Mesothelial cell of epicardium (in vitro differentiated cells): Measurements from ENCODE around the gene GPC3. TPM values are rescaled to one million over a fixed set of nuclear protein-coding genes. Genes with fewer than 3 reads are reported as not detected.
A peak's percentile ranks its signal among the peaks of the same experiment; 100 is the strongest.

ENCODE experiments used
- DNase-seq, 2 experiments: peaks; one replicate each; pipeline ENCODE4 v3.0.0; 2021; ENCODE audit warnings: low spot score in 2 of 2; ENCODE audit not compliant: unreplicated experiment in 2 of 2
- H3K27ac Mint-ChIP-seq: 2 replicates; pipeline ENCODE4 v1.8.0; 2021; ENCODE audit warnings: mixed read lengths
- H3K27me3 Mint-ChIP-seq: 2 replicates; pipeline ENCODE4 v1.8.0; 2021; ENCODE audit warnings: low read depth, mixed read lengths
- H3K36me3 Mint-ChIP-seq: 2 replicates; pipeline ENCODE4 v1.8.0; 2021; ENCODE audit warnings: mixed read lengths
- H3K4me1 Mint-ChIP-seq: 2 replicates; pipeline ENCODE4 v1.8.0; 2021; ENCODE audit warnings: mixed read lengths
- H3K4me3 Mint-ChIP-seq: 2 replicates; pipeline ENCODE4 v1.8.0; 2021; ENCODE audit warnings: mild to moderate bottlenecking, moderate library complexity, mixed read lengths
- H3K9me3 Mint-ChIP-seq: 2 replicates; pipeline ENCODE4 v1.8.0; 2021; ENCODE audit warnings: mixed read lengths
- total RNA-seq: library from RNA; stranded (reverse); gene quantifications from 3 replicates; pipeline ENCODE4 v1.2.1, GENCODE V29; 2021
- TF ChIP-seq, protein P1 (sequence below): fragments of 200-600 bp; sonication (generic); IDR thresholded peaks from one replicate; pipeline ENCODE4 v1.5.0; 2021; ENCODE audit warnings: antibody characterized with exemption; ENCODE audit not compliant: unreplicated experiment

The GPC3 gene
- total RNA-seq, 1 donor from 2014 or later: 864 TPM

DNA sequence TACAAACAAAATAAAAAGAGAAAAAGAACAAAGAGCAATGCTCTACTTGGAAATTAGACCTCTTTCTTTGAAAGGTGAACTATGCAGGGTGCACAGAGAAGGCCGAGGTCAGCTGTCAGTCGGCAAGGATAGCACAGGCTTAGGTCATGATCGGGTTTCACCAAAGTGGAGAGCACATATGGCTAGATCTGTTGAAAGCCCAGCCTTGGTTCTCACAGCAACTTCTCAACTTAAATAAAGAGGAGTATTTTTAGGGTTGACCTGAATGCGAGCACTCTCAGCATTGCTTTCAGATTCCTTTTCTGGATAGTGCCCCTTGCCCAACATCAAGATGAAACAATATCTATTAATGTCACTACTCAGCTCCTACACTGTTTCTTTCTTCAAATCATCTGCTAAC, 447.2 kb downstream of the GPC3 start:
- TF ChIP-seq, protein P1, sequence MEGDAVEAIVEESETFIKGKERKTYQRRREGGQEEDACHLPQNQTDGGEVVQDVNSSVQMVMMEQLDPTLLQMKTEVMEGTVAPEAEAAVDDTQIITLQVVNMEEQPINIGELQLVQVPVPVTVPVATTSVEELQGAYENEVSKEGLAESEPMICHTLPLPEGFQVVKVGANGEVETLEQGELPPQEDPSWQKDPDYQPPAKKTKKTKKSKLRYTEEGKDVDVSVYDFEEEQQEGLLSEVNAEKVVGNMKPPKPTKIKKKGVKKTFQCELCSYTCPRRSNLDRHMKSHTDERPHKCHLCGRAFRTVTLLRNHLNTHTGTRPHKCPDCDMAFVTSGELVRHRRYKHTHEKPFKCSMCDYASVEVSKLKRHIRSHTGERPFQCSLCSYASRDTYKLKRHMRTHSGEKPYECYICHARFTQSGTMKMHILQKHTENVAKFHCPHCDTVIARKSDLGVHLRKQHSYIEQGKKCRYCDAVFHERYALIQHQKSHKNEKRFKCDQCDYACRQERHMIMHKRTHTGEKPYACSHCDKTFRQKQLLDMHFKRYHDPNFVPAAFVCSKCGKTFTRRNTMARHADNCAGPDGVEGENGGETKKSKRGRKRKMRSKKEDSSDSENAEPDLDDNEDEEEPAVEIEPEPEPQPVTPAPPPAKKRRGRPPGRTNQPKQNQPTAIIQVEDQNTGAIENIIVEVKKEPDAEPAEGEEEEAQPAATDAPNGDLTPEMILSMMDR: no peak
- DNase-seq: no peak
- Mint-ChIP-seq H3K27ac (peak overlapping the region; percentile 51), H3K4me3 (no peak overlapping the region), H3K4me1 (peaks cover 8% of the 10 kb centered on the region), H3K27me3 (no peaks in the 10 kb centered on the region), H3K9me3 (no peaks in the 10 kb centered on the region), H3K36me3 (peaks cover 25% of the 10 kb centered on the region)

DNA sequence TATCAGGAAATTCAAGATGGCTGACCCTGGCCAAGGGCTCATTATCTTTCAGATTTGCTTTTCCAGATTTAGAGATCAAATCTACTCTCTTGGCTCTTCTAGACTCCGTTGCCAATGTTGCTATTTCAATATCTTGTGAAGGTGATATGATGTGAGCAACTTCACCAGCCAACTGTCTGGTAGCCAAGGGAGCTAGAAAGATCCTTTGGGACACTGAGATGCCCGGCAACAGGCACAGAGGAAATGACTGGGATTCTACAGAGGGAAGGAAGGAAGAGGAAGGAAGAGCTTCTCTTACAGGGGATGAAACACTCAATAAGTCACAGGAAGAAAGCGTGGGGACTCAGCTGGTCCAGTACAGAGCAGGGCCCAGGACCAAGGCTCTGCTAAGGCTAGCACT, 448.3 kb downstream of the GPC3 start:
- DNase-seq: no peak
- peaks cover 2% of the 10 kb centered on the region for H3K4me1 Mint-ChIP-seq
- no peaks in the 10 kb centered on the region for H3K9me3 Mint-ChIP-seq
- peaks cover 30% of the 10 kb centered on the region for H3K36me3 Mint-ChIP-seq
- H3K27ac Mint-ChIP-seq: no peak overlapping the region
- no peaks in the 10 kb centered on the region for H3K27me3 Mint-ChIP-seq
- TF ChIP-seq, protein P1: no peak
- H3K4me3 Mint-ChIP-seq: no peak overlapping the region

DNA sequence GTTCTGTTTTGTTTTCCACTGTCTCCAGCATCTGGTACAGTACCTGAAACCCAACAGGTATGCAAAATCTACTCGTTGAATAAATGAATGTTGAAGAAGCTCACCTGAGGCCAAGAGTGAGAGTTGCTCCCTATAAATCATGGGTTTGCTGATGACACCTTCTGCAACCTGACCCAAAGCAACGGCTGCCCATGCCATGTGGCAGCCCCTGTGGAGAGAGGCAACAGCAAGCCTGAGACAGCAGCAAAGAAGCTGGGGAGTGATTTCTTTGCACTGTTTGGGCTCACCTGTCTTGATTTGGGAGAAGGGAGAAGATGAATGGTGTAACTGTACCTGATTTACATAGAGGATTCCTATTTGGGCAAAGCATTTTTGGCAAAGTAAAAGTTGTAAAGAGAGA, 450.3 kb downstream of the GPC3 start:
- no peaks in the 10 kb centered on the region for H3K4me1 Mint-ChIP-seq
- TF ChIP-seq, protein P1: no peak
- DNase-seq: no peak

DNA sequence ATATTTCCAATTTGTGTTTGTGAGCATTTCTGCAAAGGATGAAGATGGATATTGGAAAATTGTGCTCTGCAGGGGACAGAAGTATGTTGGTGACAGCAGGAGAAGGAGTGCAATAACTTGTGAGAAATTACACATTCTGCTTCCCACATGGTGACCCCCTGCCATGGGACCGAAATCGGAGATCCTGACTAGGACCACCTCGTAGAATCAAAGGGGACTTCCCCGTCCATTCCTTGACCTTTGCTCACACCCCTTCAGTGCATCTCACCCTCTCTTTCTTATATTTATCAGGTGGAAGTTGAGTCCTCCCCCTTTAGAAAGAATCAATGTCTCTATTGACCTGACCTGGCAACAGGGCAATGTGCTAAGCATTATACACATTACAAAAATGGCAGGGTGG, 451.2 kb downstream of the GPC3 start:
- Mint-ChIP-seq H3K4me1 (no peaks in the 10 kb centered on the region), H3K9me3 (no peaks in the 10 kb centered on the region)
- TF ChIP-seq, protein P1: no peak

More for the DNA sequence above, 450.3 kb downstream of the GPC3 start:
- H3K27ac Mint-ChIP-seq: no peak overlapping the region
- H3K27me3 Mint-ChIP-seq: no peaks in the 10 kb centered on the region
- peaks cover 28% of the 10 kb centered on the region for H3K36me3 Mint-ChIP-seq
- H3K4me3 Mint-ChIP-seq: no peak overlapping the region
- H3K9me3 Mint-ChIP-seq: no peaks in the 10 kb centered on the region

DNA sequence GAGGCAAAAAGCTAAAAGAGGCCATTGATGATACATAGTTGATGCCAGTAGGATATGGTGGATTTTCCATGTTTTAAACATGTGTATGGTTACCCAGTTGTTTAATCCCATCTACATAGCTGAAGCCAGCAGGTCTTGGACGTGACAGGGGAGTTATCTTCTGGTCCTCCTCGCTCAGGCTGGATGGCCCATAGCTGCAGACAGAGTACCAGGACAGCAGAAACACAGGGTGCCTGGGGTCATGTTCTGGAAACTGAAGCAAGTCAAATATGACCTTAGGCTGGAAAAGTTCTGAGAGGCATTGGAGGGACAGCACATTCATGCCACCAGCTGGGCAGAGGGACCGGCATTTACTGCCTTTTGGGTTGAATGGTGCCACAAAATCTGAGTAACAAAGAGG, 452.1 kb downstream of the GPC3 start:
- no peaks in the 10 kb centered on the region for H3K9me3 Mint-ChIP-seq
- no peak for DNase-seq
- H3K36me3 Mint-ChIP-seq: peaks cover 28% of the 10 kb centered on the region
- no peaks in the 10 kb centered on the region for H3K27me3 Mint-ChIP-seq
- TF ChIP-seq, protein P1: no peak
- H3K4me1 Mint-ChIP-seq: peaks cover 2% of the 10 kb centered on the region
- no peak overlapping the region for H3K4me3 Mint-ChIP-seq
- no peak overlapping the region for H3K27ac Mint-ChIP-seq

More for the DNA sequence above, 451.2 kb downstream of the GPC3 start:
- Mint-ChIP-seq H3K36me3 (peaks cover 28% of the 10 kb centered on the region), H3K27ac (no peak overlapping the region), H3K27me3 (no peaks in the 10 kb centered on the region), H3K4me3 (no peak overlapping the region)
- DNase-seq: no peak

DNA sequence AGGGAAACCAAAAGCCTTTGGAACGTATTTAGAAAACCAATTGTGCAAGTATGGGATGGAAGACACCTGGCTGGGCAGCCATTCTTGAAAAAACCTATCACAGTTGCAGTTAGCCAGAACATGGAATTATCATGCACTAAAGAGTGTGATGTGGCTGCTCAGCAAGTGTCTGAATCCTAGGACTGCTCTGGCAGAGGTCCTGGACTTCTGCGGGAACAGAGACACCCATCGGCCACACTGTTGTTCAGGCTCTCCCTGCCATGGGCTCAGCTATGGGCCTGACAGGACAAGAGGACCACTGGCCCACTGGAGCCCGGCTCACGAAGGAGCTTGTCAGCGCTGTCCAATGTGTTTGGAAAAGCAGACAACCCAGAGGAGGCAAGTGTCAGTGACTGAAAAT, 454.4 kb downstream of the GPC3 start:
- no peak for DNase-seq
- Mint-ChIP-seq H3K4me3 (no peak overlapping the region), H3K27ac (no peak overlapping the region), H3K9me3 (no peaks in the 10 kb centered on the region), H3K4me1 (peaks cover 12% of the 10 kb centered on the region), H3K27me3 (no peaks in the 10 kb centered on the region), H3K36me3 (peaks cover 25% of the 10 kb centered on the region)
- TF ChIP-seq, protein P1: no peak
